Measurements from ENCODE around the gene PDE1A. TPM values are rescaled to one million over a fixed set of nuclear protein-coding genes. Genes with fewer than 3 reads are reported as not detected.

PDE1A gene
- total and polyA plus RNA-seq, 2 experiments from 2014 or later = 1.0 to 4.7 TPM

- no peaks in the 10 kb centered on the region for H3K4me1 ChIP-seq (ENCODE audit: insufficient read depth)
- no peak for DNase-seq (ENCODE audit: low spot score)
- H3K36me3 ChIP-seq (replicated peaks; ENCODE audit: insufficient read depth, low read depth) = no peaks in the 10 kb centered on the region
- no peaks in the 10 kb centered on the region for H3K9me3 ChIP-seq (ENCODE audit: low read depth)
- 88% methylated on average over 4 of the region's 4 CpGs for WGBS (ENCODE audit: low lambda C conversion rate, missing lambda C conversion rate)
- no peak overlapping the region for H3K4me2 ChIP-seq
- H3K4me3 ChIP-seq = no peak overlapping the region
- H3K9me2 ChIP-seq (replicated peaks; ENCODE audit: insufficient read depth) = no peaks in the 10 kb centered on the region
- H2AFZ ChIP-seq = no peak overlapping the region
- H3K79me2 ChIP-seq = no peaks in the 10 kb centered on the region
- TF ChIP-seq EZH2phosphoT487 (IDR thresholded peaks at IDR 0.05; ENCODE audit: low read depth, severe bottlenecking, unreplicated experiment) (no peak), EZH2 (IDR thresholded peaks at IDR 0.05; ENCODE audit: borderline replicate concordance) (no peak), CTCF (IDR thresholded peaks at IDR 0.05; ENCODE audit: poor library complexity) (no peak)
- no peaks in the 10 kb centered on the region for H3K27me3 ChIP-seq
- no peaks in the 10 kb centered on the region for H4K20me1 ChIP-seq (ENCODE audit: insufficient read depth, poor library complexity, severe bottlenecking)
- H3K27ac ChIP-seq = no peak overlapping the region
Measured at GRCh38 chr2:182259629-182260150, 167.1 kb downstream of the PDE1A start.

GRCh38 chr2:182252534-182252933, 174.3 kb downstream of the PDE1A start:
- H3K4me2 ChIP-seq = no peak overlapping the region
- TF ChIP-seq EZH2phosphoT487 (IDR thresholded peaks at IDR 0.05; ENCODE audit: low read depth, severe bottlenecking, unreplicated experiment) (no peak), CTCF (IDR thresholded peaks at IDR 0.05; ENCODE audit: poor library complexity) (no peak), EZH2 (IDR thresholded peaks at IDR 0.05; ENCODE audit: borderline replicate concordance) (no peak)
- no peaks in the 10 kb centered on the region for H3K36me3 ChIP-seq (replicated peaks; ENCODE audit: insufficient read depth, low read depth)
- no peaks in the 10 kb centered on the region for H3K9me3 ChIP-seq (ENCODE audit: low read depth)
- WGBS (ENCODE audit: low lambda C conversion rate, missing lambda C conversion rate) = 76% methylated on average over 2 of the region's 2 CpGs
- H3K4me1 ChIP-seq (ENCODE audit: insufficient read depth) = no peaks in the 10 kb centered on the region
- no peaks in the 10 kb centered on the region for H3K9me2 ChIP-seq (replicated peaks; ENCODE audit: insufficient read depth)
- H2AFZ ChIP-seq = no peak overlapping the region
- no peaks in the 10 kb centered on the region for H3K27me3 ChIP-seq
- H4K20me1 ChIP-seq (ENCODE audit: insufficient read depth, poor library complexity, severe bottlenecking) = no peaks in the 10 kb centered on the region
- no peak overlapping the region for H3K4me3 ChIP-seq
- H3K79me2 ChIP-seq = no peaks in the 10 kb centered on the region
- no peak for DNase-seq (ENCODE audit: low spot score)
- no peak overlapping the region for H3K27ac ChIP-seq

- DNase-seq (ENCODE audit: low spot score) = no peak
- Histone ChIP-seq H3K9me2 (replicated peaks; ENCODE audit: insufficient read depth) (no peaks in the 10 kb centered on the region), H3K4me2 (no peak overlapping the region), H4K20me1 (ENCODE audit: insufficient read depth, poor library complexity, severe bottlenecking) (no peaks in the 10 kb centered on the region), H3K9me3 (ENCODE audit: low read depth) (no peaks in the 10 kb centered on the region), H3K4me1 (ENCODE audit: insufficient read depth) (no peaks in the 10 kb centered on the region), H3K27me3 (no peaks in the 10 kb centered on the region), H3K79me2 (no peaks in the 10 kb centered on the region), H3K36me3 (replicated peaks; ENCODE audit: insufficient read depth, low read depth) (no peaks in the 10 kb centered on the region), H3K4me3 (no peak overlapping the region), H3K27ac (no peak overlapping the region), H2AFZ (no peak overlapping the region)
- WGBS (ENCODE audit: low lambda C conversion rate, missing lambda C conversion rate) = 98% methylated on average over 2 of the region's 2 CpGs
- TF ChIP-seq EZH2phosphoT487 (IDR thresholded peaks at IDR 0.05; ENCODE audit: low read depth, severe bottlenecking, unreplicated experiment) = no peak
- no peak for TF ChIP-seq CTCF (IDR thresholded peaks at IDR 0.05; ENCODE audit: poor library complexity)
- no peak for TF ChIP-seq EZH2 (IDR thresholded peaks at IDR 0.05; ENCODE audit: borderline replicate concordance)
Measured at GRCh38 chr2:182248898-182249297, 177.9 kb downstream of the PDE1A start.

GRCh38 chr2:182248362-182248761, 178.5 kb downstream of the PDE1A start:
- Histone ChIP-seq H3K4me2 (no peak overlapping the region), H3K79me2 (no peaks in the 10 kb centered on the region), H3K9me2 (replicated peaks; ENCODE audit: insufficient read depth) (no peaks in the 10 kb centered on the region), H3K27me3 (no peaks in the 10 kb centered on the region), H3K36me3 (replicated peaks; ENCODE audit: insufficient read depth, low read depth) (no peaks in the 10 kb centered on the region), H3K4me3 (no peak overlapping the region), H4K20me1 (ENCODE audit: insufficient read depth, poor library complexity, severe bottlenecking) (no peaks in the 10 kb centered on the region), H3K4me1 (ENCODE audit: insufficient read depth) (no peaks in the 10 kb centered on the region), H2AFZ (no peak overlapping the region), H3K9me3 (ENCODE audit: low read depth) (no peaks in the 10 kb centered on the region), H3K27ac (no peak overlapping the region)
- no peak for DNase-seq (ENCODE audit: low spot score)
- TF ChIP-seq EZH2phosphoT487 (IDR thresholded peaks at IDR 0.05; ENCODE audit: low read depth, severe bottlenecking, unreplicated experiment) (no peak), EZH2 (IDR thresholded peaks at IDR 0.05; ENCODE audit: borderline replicate concordance) (no peak), CTCF (IDR thresholded peaks at IDR 0.05; ENCODE audit: poor library complexity) (no peak)
- 88% methylated on average over 6 of the region's 6 CpGs for whole genome bisulfite sequencing (ENCODE audit: low lambda C conversion rate, missing lambda C conversion rate)
